DMS153 (cell line): ENCODE results near the gene ROCK2.
"Not testable (repeated sequence)": the region's sequence is repeated elsewhere in the genome, so short reads cannot be mapped to it uniquely, and the experiment has no call there.

ENCODE experiments used
- DNase-seq: peaks from one replicate; lab custom pipeline; 2025; lab: John Stamatoyannopoulos, UW

ROCK2 gene

GRCh38 chr2:11179196-11179595, 165.2 kb downstream of the ROCK2 start:
- no peak for DNase-seq

DNA sequence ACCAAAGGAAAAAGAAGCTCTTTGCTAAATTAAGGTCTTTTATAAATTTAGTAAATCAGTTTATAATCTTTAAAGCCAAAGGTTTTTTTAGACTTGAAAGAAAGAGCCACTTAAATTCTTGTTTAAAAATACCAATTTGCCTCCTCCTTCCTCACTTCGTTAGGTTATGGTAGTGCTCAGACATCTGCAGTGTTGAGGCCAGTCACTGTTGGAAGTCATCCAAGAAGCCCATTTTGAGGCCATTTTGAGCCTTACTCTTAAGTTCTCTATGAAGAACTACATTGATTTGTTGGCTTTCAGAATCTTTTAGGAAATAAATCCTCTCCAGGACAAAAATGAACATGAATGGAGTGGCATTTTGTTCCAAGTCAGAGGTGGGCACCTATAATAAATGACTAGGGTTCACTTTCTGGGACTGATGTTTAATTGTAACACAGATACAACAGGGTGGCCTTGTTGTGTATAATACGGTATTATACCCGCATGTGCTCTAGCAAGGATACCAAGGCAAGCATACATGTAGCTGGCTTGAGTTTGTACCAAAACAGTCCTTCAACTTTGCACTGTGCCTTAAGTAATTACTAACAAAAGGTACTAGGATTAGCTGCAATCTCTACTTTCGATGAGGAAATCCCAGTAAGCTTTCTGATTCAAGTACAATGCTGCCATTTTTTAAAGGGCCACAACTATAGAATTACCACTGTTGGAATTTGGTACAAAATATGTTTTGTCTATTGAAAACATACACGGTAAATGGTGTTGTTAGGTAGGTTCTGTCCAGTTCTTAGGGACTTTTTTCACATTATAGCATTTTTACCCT, 166.4 kb downstream of the ROCK2 start:
- no peak for DNase-seq

DNA sequence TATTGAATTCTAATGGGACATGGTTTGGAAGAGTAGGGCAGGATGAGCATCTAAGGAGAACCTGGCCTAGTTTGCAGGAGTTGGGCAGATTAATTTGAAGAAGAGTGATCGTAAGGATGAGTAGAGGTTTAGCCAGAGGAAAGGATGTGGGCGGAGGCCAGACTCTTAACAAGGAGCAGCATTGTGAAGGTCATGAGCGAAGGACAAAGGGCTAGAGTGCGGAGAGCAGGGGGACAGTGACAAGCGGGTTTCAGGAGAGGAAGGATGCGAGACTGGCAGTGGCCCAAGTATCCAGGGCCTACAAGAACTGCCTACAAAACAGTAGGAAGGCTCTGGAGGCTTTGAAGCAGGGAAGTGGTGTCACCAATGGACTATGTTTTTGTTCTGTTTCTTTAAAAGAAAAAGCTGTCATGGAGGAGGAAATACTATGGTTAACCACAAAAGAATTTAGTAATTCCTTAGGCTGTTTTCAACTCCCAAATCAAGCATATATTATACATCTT, 169.1 kb downstream of the ROCK2 start:
- DNase-seq: no peak

GRCh38 chr2:11174222-11174621, 170.2 kb downstream of the ROCK2 start:
- DNase-seq: no peak

DNA sequence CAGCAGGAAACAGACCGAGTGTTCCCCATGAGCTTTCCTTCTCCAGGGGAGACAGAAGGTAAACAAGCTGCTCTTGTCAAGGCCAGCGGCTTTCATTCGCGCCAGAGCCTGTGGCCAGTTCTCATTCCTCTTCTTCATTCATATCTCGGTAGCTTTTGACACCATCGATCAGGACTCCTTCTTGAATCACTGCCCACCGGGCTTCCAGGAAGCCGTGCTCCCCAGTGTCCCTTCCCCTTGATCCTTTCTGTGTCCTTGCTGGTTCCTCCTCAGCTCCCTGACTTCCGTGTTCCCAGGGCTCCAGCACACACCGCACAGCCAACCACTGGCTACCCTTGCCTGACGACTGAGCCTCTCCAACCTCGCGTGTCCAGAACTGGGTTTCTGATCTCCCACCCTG, 175.1 kb downstream of the ROCK2 start:
- peak; percentile 9 for DNase-seq

- no peak for DNase-seq
Observed at GRCh38 chr2:11168488-11168887, 175.9 kb downstream of the ROCK2 start.

DNA sequence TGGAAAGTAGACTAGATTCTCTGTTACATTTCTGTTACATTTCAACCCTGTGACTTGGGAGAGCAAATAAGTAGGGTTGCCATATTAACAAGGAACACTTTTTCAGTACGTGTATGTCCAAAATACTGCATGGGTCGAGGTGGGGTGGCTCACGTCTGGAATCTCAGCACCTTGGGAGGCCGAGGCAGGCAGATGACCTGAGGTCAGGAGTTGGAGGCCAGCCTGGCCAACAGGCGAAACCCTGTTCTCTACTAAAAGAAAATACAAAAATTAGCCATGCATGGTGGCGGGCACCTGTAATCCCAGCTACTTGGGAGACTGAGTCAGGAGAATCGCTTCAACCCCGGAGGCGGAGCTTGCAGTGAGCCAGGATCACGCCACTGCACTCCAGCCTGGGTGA, 178.0 kb downstream of the ROCK2 start:
- DNase-seq: no peak

- DNase-seq: not testable (repeated sequence)
Observed at GRCh38 chr2:11165046-11165445, 179.4 kb downstream of the ROCK2 start.

DNA sequence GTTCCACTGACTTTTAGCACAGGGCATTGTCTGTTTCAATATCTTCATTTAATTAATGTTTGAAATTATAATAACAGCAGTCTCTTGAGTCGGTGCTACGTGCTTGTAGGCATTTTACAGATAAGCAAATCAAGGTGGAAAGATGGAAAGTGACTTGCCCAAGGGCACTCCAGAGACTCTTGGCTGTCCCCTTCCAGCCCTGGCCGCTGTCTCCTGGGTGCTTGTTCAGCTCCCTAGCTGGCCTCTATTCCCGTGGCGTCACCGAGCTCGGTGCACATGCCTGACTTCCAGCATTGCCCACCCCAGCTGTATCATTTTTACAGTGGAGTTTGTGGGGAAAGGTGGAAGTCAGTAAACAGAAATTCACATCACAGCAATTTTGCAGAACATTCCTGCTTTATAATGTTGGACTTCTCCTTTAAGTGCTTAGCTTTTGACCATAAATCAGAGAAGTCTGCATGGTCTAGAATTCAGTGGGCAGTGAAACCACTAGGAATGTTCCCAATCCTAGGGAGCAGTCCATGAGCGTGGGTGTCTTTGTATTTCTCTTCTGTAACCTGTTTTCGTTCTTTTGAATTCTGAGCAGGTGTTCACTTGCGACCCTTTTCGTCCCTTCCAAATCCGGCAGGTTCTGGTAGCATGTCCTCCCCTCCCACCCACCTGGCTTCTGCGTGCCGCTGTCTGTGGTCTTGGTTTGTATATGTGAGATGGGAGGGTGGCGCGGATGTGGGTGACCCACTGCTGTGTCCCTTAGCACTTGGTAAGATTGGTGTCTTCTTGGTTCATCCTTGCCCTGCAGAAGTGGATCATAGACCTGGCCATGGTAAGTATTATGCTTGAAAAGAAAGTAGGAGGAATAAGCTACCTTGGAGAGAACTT, 180.8 kb downstream of the ROCK2 start:
- DNase-seq: no peak

DNA sequence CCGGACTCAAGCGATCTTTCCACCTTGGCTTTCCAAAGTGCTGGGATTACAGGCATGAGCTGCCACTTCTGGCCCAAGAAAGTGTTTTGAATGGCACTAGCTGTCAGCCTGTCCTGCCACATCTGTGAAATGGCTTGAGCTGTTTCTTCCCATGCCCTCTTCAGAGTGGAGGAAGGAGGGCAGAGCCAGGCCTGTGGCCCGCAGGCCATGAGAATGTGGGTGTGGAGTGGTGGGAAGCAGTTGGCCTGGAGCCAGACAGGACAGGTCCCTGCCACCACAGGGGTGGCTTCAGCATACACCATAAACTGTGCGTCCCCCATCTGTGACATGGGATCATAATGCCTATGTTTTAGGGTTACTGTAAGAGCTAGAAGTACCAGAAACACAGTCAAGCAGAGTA, 182.7 kb downstream of the ROCK2 start:
- DNase-seq: no peak

GRCh38 chr2:11160731-11161455, 183.5 kb downstream of the ROCK2 start:
- DNase-seq: no peak

GRCh38 chr2:11160256-11160655, 184.2 kb downstream of the ROCK2 start:
- DNase-seq: no peak

- no peak for DNase-seq
Observed at GRCh38 chr2:11159574-11160170, 184.8 kb downstream of the ROCK2 start.

DNA sequence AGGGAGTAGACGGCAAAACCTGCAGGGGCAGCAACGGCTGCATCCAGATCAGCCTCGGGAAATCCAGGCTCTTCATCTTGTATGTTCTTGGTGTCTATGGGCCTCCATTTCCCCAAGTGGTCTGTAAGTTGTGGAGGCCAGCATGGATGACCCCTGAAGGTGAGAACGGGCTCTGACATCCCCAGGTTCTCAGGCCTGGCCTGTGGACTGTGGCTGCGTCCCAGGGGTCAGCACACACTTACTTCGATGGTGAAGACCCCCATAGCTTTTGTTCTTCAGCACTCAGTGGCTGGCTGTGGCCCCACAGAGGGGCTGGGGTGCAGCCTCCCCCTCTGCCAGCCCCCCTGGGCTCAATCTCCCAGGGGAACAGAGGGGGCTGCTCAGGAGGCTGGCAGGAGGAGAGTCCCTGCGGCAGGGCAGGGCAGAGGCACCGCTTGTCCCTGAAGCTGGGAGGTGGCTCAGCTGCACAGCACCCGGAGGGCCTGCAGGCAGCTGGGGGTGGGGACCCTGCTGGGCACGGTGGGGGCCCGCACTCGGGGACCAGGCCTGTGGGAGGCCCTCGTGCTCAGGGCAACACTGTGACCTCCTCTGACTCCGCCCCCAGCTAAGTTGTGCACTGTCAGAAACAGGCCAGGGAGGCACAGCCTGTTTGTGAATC, 185.4 kb downstream of the ROCK2 start:
- no peak for DNase-seq

DNA sequence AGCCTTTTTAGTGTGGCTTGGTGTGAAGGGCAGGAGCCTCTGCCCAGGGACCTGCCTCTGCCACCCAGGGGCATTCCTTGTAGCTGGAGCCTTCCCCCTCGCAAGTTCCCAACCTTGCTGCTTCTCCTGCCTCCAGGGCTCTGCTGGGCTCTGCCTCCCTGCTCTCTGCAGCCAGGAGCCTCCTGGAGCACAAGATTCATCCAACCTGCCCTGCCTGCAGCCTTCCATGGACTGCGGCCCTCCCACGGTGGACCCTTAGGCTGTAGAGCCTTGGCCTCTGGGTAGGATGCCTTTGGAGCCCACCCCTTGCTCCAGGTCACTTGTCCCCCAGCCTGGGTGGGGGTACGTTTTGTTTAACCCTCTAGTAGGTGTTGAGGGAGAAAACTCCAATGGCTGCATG, 186.7 kb downstream of the ROCK2 start:
- no peak for DNase-seq

DNA sequence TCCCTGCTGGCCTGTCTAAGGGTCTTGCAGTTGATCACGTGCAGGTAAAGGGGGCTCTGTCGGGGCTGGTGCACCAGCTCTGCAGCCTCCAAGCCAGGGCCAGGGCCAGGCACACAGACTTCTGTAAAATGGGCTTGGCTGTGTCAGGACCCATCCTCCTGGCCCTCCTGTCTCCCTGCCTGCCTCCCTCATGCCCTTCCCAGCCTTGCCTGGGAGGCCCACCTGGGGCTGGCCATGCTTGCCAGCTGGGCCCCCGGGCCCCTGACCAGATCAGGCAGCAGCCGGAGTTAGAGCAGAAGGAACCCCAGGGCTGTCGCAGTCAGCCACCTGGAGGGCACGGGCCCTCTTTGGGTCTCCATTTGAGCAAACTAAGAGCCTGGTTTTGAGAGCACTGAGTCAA, 187.1 kb downstream of the ROCK2 start:
- no peak for DNase-seq

GRCh38 chr2:11156396-11157075, 187.9 kb downstream of the ROCK2 start:
- DNase-seq: no peak

DNA sequence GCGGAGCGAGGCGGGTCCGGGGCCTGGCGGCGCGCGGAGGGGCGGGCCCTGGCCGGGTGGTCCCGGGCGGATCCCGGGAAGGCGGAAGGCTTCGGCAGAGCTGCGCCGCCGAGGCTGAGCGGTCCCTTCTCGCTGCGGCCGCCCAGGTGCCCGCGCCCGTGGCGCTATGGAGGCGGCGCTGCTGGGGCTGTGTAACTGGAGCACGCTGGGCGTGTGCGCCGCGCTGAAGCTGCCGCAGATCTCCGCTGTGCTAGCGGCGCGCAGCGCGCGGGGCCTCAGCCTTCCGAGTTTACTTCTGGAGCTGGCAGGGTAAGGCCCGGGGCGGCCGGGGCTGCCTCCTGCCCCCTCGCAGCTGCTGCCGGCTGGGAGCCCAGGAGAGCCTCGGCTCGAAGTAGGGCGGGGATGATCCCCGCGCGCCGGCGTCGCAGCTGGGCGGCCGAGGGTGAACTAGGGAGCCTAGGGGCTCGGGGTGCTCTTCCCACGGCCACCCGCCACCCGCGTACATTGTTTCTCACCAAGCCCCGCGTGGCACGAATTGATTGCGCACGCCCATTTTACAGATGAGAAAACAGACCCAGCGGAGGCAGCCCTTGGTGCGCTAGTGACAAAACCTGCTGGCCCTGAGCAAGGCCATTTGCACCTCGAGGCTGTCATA, 188.9 kb downstream of the ROCK2 start, which contains the start of gene SLC66A3:
Gene SLC66A3, plus strand, starts transcription at position 87 of the 655 bp plus-strand sequence. Its CDS starts 80 bp downstream, at position 167.
- DNase-seq: peak; percentile 73

DNA sequence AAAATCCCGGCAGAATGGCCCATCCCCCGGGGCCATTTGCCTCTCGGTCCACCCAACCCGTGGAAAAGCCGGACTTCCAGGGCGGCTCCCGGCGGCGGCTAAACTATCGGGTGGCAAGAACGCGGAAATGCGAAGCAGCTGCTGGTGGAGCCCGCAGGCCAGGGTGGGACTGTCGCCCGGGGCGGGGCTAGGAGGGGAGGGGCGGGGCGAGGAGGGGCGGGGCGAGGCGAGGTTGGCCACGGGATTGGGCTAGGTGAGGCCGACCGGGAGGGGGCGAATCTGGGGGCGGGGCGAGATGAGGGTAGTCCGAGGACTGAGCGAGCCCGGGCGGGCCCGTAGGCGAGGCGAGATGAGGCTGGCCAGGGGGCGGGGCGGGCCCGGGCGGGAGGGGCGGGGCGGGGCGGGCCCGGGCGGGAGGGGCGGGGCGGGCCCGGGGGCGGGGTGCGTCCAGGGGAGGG, 189.5 kb downstream of the ROCK2 start:
- peak; percentile 86 for DNase-seq
